ENCODE results near the gene CALB2.

- TF ChIP-seq, protein P1, sequence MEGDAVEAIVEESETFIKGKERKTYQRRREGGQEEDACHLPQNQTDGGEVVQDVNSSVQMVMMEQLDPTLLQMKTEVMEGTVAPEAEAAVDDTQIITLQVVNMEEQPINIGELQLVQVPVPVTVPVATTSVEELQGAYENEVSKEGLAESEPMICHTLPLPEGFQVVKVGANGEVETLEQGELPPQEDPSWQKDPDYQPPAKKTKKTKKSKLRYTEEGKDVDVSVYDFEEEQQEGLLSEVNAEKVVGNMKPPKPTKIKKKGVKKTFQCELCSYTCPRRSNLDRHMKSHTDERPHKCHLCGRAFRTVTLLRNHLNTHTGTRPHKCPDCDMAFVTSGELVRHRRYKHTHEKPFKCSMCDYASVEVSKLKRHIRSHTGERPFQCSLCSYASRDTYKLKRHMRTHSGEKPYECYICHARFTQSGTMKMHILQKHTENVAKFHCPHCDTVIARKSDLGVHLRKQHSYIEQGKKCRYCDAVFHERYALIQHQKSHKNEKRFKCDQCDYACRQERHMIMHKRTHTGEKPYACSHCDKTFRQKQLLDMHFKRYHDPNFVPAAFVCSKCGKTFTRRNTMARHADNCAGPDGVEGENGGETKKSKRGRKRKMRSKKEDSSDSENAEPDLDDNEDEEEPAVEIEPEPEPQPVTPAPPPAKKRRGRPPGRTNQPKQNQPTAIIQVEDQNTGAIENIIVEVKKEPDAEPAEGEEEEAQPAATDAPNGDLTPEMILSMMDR (conservative IDR thresholded peaks at IDR 0.05; ENCODE audit: low read depth, low read length): no peak
- no peak for TF ChIP-seq EZH2 (IDR thresholded peaks at IDR 0.05; ENCODE audit: borderline replicate concordance, low read depth, low read length, poor library complexity, severe bottlenecking)
Observed at GRCh38 chr16:71424626-71425025, 66.1 kb downstream of the CALB2 start.

All from A673 (cell line).